ENCODE measurements around the gene SCN2B.

SCN2B gene

DNA sequence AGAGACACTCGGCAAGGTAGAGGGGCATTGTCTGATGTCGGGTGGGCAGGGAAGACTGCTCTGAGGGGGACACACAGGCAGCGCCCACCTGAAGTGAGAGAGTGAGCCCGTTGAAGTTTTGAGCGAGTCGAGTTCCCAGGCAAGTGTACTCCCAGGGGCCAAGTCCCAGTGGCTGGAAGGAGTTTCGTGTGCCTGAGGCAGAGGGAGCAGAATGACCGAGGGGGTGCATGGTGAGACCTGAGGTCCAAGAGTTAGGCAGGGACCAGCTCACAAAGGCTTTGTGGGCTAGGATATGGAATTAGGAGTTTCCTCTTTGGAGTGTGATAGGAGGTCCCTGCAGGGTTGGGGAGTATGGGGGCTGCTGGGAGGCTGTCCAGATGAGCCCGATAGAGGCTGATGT, 6.2 kb downstream of the SCN2B start:
- TF ChIP-seq, protein P1, sequence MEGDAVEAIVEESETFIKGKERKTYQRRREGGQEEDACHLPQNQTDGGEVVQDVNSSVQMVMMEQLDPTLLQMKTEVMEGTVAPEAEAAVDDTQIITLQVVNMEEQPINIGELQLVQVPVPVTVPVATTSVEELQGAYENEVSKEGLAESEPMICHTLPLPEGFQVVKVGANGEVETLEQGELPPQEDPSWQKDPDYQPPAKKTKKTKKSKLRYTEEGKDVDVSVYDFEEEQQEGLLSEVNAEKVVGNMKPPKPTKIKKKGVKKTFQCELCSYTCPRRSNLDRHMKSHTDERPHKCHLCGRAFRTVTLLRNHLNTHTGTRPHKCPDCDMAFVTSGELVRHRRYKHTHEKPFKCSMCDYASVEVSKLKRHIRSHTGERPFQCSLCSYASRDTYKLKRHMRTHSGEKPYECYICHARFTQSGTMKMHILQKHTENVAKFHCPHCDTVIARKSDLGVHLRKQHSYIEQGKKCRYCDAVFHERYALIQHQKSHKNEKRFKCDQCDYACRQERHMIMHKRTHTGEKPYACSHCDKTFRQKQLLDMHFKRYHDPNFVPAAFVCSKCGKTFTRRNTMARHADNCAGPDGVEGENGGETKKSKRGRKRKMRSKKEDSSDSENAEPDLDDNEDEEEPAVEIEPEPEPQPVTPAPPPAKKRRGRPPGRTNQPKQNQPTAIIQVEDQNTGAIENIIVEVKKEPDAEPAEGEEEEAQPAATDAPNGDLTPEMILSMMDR (IDR thresholded peaks at IDR 0.05; ENCODE audit: low read depth, low read length, missing control alignments), result no peak
- DNase-seq (ENCODE audit: low read depth), result no peak
- H3K4me3 ChIP-seq (ENCODE audit: low read depth, low read length), result no peak overlapping the region
- in situ Hi-C loops (cut with HindIII; ENCODE audit: low sequenced_read_pairs), result no loop called here

DNA sequence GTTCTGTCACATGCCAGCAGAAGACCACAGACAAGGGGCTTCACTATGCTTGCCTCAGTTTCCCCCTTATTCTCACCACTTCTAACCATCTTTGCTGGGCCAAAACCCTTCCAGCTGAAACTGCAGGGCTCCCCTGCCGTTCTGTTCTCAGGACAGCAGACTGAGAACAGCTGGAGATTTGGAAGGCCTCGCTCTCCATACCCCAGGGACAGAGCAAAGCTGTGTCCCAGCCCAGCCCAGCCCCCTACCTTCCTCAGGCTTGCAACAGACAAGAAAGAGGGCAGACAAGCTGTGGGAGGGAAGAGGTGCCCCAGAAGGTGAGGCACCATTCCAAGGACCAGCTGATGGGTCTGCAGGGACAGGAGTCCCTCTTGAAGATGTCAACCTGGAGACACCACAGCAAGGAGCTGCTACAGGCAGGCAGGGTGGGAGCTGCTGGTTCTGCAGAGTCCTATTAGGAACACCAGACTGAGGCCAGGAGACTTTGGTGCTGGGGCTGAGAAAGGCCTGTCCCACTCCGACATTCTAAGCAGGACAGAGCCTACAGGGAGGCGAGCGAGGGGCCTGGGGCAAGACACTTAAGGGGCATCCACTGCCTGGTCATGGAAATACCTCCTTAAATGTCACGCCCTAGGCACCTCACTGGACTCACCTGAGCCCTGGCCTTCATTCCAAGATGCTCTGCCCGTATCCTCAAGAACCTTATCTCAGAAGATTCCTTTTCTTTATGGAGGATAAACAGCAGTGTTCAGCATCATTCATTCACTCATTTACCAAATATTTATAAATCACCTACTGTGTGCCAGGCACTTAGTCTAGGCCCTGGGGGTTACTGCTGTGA, 6.9 kb downstream of the SCN2B start:
- H3K4me3 ChIP-seq (ENCODE audit: low read depth, low read length), result no peak overlapping the region
- TF ChIP-seq, protein P1 (IDR thresholded peaks at IDR 0.05; ENCODE audit: low read depth, low read length, missing control alignments), result no peak
- no peak for DNase-seq (ENCODE audit: low read depth)
- in situ Hi-C loops (cut with HindIII; ENCODE audit: low sequenced_read_pairs), result no loop called here

DNA sequence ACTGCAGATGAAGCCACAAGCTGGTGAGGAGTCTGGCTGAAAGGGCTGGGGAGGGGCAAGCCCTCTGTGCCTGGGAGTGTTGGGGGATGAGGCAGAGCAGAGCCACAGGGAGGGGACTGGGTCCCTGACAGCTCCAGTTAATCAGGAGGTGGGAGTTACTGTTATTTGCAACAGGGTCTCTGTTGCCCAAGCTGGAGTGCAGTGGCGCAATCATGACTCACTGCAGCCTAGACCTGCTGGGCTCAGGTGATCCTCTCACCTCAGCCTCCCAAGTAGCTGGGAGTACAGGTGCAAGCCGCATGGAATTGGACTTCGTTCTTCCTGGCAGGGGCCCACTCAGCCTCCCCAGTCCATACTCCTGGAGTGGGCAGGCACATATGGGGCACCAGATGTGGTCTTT, 7.7 kb downstream of the SCN2B start:
- DNase-seq (ENCODE audit: low read depth), result no peak
- H3K4me3 ChIP-seq (ENCODE audit: low read depth, low read length), result no peak overlapping the region
- in situ Hi-C loops (cut with HindIII; ENCODE audit: low sequenced_read_pairs), result no loop called here
- TF ChIP-seq, protein P1 (IDR thresholded peaks at IDR 0.05; ENCODE audit: low read depth, low read length, missing control alignments), result no peak

DNA sequence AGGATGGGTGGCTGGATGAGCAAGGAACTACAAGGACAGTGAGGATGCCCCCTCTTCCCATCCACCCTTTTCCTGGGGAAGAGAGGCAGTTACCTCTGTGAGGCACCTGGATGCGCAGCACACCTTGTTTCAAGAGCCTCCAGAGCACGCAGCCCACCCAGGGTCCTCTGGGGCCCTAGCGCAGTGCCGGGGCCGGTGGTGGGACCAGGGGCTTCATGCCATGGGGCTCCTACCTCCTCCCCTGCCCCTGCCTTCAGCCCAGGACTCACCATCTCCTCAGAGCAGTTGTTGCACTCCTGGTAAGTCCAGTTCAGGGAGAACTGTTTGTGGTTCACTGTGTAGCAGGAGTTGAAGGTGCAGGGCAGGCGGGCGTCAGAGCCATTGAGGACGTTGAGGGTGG, 8.1 kb downstream of the SCN2B start:
- no peak overlapping the region for H3K4me3 ChIP-seq (ENCODE audit: low read depth, low read length)
- TF ChIP-seq, protein P1 (IDR thresholded peaks at IDR 0.05; ENCODE audit: low read depth, low read length, missing control alignments), result no peak
- DNase-seq (ENCODE audit: low read depth), result no peak
- in situ Hi-C loops (cut with HindIII; ENCODE audit: low sequenced_read_pairs), result no loop called here

DNA sequence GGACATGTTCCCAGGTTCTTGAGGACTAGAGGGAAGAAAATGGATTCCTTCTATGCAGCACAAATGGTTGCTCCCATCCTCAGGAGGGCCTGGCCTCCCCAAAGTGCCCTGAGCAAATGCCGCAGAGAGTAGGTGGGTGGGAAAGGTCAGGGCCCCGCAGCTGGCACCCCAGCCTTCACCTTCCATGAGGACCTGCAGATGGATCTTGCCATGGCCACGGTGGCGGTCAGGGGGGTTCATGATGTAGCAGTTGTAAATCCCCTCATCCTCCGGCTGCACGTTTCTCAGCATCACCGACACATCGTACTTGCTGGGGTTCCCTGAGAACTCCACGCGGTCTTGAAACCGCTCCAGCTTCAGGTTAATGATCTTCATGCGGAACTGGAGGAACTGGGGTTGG, 8.5 kb downstream of the SCN2B start:
- in situ Hi-C loops (cut with HindIII; ENCODE audit: low sequenced_read_pairs), result no loop called here
- TF ChIP-seq, protein P1 (IDR thresholded peaks at IDR 0.05; ENCODE audit: low read depth, low read length, missing control alignments), result no peak
- no peak for DNase-seq (ENCODE audit: low read depth)
- H3K4me3 ChIP-seq (ENCODE audit: low read depth, low read length), result no peak overlapping the region

DNA sequence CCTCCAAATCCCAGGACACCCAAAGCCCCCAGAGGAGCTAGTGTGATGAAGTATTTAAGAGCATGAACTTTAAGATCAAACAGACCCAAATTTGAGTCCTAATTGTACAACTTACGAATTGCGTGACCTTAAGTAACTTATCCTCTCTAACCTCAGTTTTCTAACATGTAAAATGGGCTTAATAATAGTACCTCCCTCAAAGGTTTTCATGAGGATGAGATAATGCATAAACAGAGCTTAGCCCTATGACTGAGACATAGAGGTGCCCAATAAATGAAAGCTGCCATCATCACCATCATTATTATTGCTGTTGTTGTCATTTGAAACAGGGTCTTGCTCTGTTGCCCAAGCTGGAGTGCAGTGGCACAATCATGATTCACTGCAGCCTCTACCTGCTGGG, 9.2 kb downstream of the SCN2B start:
- in situ Hi-C loops (cut with HindIII; ENCODE audit: low sequenced_read_pairs), result no loop called here
- H3K4me3 ChIP-seq (ENCODE audit: low read depth, low read length), result no peak overlapping the region
- TF ChIP-seq, protein P1 (IDR thresholded peaks at IDR 0.05; ENCODE audit: low read depth, low read length, missing control alignments), result no peak
- no peak for DNase-seq (ENCODE audit: low read depth)

Measured in astrocyte of the cerebellum (primary cell).